A172 (cell line): Measurements from ENCODE around the gene CUBN. TPM values are rescaled to one million over a fixed set of nuclear protein-coding genes. Genes with fewer than 3 reads are reported as not detected.

Experiments
- DNase-seq: peaks from one replicate; pipeline ENCODE4 v3.0.0-alpha.2; 2015; ENCODE audit warnings: low spot score
- total RNA-seq: library from RNA; depleted of rRNA; stranded (reverse); fragments of >200 nt; shearing (Covaris generic); gene quantifications from 2 replicates; pipeline ENCODE4 v1.2.3, GENCODE V29; 2014

Gene CUBN
- total RNA-seq, 1 experiment from 2014 or later, result 0.60 TPM

DNA sequence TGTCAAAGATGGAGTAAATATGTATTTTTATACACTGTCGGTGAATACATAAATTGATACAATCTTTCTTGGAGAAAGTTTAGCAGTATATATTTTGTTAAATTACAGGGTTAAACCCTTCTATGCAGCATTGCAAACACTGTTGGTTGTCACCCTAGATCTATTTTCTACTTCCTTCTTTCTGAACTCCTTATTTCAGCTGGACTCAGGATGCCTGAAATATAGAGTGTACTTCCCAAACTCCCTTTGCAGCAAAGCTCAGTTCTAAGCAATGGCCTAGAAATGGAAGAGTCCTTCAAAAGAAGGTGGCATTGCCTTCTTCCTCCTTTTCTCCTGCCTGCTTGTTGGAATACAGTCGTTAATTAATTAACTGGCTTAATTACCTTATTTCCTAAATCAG lies 20.6 kb downstream of the CUBN start:
- DNase-seq, result no peak

DNA sequence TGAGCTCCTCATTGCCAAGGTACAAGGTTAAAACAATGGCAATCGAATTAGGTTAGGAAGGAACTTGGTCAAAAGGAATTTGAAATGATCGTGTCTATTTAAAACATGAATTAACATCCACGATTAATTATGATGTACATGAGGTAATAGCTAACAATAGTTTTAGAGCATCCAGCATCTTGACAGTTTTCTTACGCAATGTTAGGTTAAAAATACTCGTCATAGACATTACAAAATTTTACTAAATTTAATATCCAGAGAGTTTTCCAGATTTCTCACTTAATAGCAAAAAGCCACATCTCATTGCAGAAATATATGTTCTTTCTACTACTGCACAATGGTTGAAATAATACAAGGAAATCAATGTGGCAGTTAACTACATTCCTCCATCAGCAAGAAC lies 22.6 kb downstream of the CUBN start:
- no peak for DNase-seq

DNA sequence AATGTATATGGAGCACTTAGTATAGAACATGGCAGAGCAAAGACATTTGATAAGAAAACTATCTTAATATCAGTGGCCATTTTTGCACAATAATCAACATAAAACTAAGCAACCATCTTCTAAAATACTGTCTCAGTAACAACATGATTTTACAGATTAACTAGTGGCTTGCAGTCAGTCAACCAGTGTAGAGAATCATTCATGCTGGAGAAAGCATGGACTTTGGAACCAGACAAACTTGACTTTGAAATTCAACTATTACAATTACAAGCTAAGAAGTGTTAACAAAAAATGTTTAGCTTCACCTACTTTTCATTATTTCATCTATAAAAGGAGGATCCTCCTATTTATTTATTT lies 27.7 kb downstream of the CUBN start:
- DNase-seq, result no peak

DNA sequence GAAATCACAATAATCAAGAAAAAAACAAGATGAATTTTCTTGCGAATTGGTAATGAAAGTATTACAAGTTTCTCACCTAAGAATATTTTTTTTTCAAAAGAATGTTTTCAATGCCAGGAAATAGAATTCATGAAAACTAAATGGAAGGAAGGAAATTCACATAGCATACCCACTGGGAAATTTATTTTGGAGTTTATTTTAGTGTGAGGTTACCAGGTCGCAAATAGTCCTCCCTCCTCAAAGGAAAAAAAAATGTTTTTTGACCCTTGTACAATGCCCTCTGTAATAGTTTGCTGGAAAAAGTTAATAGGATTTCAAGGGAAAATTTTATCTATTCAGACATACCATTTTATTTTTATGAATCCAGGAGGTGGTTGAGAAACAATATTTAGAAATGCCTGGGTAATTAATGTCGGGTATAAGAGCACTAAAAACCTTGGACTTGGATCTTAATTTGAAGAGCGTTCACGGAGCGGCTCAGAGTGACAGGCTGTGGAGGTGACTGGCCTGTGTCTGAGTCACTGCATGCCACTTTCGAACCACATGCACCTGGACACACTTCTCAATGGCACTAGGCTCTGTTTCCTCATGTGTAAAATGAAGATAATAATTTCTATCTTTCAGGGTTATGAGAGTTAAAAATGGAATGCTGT lies 28.2 kb downstream of the CUBN start:
- DNase-seq, result no peak

DNA sequence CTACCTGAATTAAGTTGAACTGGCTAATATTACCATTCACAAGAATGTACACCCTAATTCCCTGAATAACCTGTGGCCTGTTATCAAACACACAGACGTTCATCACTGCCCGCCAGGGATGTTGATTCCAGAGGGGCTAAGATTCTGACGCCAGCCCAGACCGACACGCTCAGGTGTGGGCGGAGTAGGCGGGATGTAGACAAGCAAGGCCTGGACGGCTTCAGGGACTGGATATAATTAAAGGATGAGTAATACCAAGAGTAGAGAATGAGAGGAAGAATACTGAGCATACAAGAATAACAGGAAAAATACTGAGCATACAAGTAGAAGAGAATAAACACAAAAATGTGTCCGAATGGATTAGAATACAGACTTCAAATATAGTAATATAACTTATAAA lies 29.0 kb downstream of the CUBN start:
- DNase-seq, result no peak

DNA sequence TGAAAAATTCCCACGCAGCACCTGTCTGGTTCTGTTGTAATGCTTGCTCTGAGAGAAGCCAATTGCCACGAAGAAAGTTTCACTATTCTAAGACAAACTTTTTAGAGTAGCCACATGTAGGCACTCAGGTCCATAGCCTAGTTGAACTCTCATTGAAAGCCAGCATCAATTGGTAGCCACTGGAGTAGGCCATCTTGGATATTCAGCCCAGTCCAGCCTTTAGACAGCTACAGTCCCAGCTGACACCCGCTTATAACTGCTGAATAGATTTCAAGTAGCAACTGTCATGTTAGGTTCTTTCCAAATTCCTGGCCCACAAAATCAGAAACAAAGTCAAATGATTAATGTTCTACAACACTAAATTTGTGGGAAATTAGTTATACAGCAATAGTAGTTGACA lies 31.6 kb downstream of the CUBN start:
- DNase-seq, result no peak

DNA sequence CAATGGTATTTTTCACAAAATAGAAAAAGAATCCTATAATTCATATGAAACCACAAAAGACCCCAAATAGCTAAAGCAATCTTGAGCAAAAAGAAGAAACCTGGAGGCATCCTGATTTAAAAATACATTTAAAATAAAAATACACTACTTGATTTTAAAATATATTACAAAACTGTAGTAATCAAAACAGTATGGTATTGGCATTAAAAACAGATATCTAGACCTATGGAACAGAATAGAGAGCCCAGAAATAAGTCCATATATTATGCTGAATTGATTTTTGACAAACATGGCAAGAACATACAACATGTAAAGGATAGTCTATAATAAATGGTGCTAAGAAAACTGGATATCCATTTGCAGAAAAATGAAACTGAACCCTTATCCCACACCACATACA lies 34.8 kb downstream of the CUBN start:
- DNase-seq, result no peak

DNA sequence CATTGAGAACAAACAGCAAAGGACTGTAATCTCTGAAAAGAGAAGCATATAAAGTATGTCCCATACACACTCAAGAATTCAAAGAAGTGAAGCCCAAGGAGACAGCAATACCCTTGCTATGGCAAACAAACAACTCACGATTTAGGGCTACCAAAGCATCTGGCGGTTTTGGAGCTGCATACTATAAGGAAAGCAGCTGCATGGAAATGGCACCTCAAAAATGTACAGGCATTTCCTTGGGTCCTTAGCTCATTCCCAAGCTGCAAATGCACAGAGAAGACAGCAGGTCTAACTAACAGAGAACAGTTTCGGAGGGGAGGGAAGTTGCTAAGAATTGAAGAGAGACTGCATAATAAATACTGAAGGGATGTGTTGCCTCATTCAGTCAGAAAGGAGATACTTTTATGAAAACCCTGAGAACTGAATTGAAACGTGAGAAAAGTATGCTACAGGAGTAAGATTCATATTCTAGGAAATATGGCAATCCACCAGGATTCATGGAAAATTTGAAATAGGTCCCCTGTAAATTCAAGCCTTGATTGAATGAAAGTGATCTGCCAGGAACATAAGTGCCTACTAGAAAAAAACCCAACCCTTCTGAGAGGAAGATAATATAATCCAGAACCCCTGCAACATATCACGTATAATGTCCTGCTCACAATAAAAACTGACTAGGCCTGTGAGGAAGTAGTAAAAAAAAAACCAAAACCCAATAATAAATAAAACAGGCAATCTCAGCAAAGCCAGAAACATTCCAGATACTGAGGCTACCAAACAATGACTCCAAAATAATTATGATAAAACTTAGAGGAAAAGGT lies 36.4 kb downstream of the CUBN start:
- DNase-seq, result no peak

DNA sequence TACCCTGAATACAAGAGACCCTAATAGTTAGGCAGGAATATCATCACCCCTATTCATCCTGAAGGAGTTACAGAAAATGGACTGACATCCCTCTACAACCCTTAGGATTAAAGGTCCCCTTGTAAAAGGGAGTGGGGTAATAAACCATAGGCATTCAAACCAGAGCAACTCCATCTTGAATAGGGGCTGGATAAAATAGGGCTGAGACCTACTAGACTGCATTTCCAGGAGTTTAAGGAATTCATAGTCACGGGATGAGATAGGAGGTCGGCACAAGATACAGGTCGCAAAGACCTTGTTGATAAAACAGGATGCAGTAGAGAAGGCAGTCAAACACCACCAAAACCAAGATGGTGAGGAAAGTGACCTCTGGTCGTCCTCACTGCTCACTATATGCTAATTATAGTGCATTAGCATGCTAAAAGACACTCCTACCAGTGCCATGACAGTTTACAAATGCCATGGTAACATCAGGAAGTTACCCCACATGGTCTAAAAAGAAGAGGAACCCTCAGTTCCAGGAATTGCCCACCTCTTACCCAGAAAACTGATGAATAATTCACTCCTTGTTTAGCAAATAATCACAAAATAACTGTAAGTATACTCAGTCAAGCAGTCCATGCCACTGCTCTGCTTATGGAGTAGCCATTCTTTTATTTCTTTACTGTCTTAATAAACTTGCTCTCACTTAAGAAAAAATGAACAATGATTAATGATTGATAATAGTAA lies 37.2 kb downstream of the CUBN start:
- DNase-seq, result no peak

DNA sequence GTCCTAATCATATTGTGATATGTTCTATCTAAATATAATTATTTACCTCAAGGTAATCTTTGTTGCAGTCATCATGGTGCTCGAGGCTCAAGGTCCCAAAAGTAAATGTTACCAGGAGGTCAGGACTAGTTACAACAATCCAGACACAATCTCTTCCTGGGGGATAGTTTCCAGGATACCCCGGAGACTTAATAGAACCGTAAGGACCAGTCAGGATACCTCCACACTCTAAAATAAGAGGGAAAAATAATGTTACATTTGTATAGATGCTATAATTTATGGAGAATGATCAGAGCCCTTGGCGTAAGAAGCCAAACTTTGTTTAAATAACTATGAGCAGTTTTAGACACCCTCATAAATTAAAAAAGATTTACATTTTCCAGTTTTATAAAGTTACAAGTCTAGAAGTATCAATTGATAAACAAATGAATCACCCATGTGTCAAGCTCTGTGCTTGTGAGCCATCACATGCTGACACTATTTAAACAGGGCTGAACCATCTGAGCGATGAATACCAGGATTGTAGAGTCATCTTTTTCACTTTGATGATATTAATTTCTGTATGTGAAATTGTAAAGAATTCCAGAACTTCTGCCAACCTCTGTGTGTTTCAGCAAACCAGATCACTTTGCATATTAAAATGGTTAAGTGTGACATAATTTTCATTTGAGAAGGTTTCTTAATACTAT lies 41.3 kb downstream of the CUBN start:
- no peak for DNase-seq

DNA sequence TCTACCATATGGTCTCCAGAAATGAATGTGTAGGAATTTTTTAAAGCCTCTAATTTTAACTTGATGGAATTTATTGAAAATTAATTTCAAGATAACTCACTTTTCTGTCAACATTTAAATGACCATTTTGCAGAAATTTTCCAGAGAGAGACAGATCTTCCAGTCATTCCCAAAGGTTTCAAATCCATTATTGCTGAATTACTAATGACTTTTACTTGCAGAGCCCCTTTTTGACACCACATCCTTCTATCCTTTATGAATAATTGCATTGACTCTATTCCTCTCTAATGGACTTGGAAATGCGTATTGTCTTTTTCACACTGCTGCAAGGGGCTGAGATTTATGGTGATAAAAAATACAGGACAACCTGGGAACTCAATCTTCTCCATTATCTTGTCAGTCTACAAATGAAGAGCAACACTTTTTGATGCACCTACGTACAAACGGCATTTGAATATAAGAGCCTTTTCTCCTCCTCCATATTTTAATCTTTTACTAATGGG lies 42.7 kb downstream of the CUBN start:
- DNase-seq, result no peak

DNA sequence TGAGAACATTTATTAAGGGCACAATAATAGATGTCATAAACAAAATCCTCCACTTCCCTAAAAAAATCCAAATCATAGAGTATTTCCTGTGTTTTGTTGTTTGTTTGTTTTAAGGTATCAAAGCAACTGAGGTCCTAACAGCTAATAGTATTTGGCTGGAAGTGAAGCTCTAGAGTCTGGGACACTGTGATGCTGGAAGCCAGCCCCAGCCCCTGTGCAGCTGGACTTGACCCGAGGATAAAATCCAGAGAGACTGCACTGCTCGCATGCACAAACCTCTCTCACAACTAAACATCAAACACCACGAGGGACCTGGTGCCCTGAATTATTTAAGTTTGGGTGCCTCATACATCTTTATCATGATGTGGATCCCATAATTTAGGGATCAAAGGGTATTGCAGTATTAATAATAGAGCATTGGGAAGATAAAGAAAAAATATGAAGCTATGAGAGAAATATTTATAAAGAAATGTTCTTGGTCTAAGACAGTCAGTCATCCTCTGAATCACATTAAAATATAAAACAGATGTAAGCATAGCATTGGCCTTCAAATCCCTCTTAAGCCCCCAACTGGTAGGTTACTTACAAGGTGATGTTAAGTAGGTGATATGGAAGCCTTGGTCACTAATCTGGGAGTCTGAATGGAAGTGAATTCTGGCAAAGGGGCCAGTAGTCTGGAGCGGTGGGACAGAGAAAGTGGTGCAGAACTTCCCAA lies 44.4 kb downstream of the CUBN start:
- no peak for DNase-seq

DNA sequence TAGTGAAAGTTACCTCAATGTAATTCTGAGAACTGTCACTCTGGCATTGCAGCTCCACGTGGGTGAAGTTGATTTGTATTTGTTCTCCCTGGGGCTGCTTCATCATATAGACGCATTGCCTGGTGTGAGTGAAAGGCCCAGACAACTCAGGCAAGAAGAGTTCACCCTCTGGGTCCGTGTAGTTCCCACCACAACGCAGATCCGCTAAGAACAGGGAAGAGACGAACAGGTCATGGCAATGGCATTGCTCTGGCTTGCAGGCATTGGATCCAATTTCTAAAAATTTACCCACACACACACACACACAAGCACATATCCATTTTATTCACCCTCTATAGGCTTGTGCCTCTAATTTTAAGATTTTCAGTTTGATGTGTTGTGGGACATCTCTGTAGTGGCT lies 45.4 kb downstream of the CUBN start:
- DNase-seq, result no peak

DNA sequence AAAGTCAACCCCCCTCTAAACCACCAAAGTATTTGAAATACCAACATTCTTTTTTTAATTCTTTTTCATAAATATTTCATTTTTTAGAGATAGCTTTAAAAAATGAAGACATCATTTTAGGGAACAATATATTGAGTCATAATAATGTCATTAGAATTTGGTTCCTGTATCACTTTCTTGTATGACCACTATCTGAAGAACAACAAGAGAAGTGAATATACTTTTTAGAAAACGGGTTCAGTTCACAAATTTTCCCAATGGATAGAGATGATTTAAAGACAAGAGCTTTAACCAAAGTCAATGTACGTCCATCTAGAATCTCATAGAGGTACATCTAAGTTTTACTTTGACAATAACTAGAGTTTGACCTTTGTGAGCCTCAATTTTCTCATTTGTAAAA lies 48.2 kb downstream of the CUBN start:
- DNase-seq, result no peak

DNA sequence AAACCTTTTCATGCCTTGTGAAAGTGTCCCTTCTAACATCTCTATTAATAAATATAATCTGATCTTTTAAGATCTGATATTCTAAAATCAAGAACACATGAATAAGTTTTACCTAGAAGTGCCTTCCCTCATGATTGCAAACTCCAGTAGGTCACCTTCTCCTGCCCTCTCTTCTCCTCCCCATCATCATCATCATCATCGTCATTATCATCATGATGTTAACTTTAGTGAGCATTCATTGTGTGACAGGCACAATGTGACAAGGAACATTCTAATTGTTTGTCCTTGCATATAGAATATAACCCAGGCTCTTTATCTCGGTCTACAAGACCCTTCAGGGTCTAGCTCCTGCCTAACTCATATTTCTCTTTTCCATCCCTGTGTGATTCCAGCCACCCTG lies 51.7 kb downstream of the CUBN start:
- DNase-seq, result no peak

DNA sequence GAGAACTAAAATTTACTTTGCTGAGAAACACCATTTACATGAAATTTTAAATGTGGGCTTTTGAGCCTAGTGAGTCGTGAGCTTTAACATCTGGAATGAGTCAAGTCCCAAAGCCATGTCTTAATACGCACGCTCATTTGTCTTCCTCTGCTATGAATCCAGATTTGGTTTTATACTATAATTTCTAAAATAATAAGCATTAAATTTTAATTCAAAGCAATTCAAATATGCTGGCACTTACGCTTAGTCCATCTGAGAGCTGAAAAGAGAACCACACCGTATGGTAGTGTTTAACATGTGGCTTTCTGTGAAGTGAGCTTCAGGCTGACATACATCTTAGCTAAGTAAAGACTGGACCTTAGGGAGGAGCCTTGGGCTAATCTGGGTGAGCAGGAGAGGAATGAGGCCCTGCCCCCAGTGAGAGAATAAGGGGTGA lies 52.2 kb downstream of the CUBN start:
- DNase-seq, result no peak

DNA sequence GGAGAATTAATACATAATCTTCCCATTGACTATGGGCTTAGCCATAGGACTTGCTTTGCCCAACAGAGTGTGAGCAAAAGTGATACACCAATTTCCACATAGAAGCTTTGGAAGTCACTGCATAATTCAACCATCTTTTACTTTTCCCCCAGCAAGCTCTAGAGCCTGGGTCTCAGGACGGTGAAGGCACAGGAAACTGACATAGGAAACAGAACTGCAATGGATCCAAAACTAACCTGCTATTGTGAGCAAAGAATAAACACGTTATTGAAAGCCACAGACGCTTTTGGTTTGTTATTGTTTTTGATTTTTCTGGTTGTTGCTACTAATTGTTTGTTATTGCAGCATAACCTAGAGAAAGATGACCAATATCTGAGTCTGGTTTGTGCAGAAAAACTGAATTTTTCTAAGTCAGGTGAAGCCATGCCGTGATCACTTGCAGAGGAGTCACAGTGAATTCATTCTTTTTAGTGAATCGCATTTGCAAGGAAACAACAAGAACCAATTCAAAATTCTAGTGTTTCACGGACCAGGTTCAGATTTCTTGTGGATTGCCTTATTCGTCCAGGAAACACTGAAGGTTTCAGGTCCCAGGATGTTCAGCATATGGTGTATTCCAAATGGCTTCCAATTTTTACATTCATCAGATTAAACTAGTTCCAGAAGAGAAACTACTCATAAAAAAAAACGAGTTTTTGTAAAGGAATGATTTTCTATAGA lies 52.8 kb downstream of the CUBN start:
- no peak for DNase-seq

DNA sequence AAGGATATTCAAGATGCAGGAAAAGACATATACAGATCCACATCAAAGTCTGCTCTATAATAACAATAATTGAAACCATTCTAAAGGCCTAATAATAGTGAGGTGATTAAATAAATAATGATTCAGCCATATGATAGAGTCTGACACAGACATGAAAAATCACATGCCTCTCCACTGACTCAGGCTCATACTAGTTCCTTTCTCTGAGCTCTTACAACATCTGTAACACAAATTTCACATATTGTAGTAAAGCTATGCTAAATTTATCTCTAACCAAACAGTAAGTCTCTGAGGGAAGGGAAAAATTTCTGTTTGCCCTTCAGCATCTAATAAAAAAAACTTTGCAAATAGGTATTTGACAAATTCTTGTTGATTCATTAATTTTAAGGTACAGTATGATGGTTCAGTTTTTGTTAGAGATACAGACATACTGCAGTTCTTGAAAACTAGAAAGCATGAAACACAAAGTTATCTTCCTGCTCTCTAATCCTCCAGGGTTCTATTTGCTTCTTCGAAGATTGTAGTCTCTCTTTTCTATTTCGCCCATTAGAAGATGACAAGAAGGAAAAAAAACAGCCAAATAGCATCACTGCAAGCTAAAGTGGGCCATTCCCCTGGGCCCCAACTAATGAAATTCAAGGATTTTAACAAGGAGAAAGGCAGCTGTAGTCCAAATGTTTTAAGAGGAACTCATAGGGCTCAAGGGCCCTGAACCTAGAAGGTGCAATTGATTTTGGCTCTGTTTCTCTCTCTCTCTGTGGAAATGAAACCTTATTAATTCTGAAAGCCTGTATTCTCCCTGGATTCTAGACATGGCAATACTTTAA lies 53.9 kb downstream of the CUBN start:
- peak; percentile 87 for DNase-seq

DNA sequence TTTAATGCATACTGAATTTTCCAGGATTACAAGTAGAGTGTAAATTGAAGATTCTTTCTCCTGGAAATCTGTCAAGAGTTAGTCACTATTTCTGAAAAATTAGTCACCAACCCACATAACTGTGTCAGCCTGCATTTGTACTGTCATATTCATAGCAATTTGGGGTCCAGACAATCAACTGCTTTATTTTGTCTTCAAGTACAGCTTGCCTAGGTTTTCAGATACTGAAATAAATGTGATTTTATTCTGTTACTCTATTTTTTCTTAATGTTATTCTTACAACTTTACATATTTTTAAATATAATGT lies 55.1 kb downstream of the CUBN start:
- DNase-seq, result peak; percentile 65
